Measurements from ENCODE around the gene UFC1.
"Not testable (repeated sequence)": the region's sequence is repeated elsewhere in the genome, so short reads cannot be mapped to it uniquely, and the experiment has no call there.

The UFC1 gene

GRCh38 chr1:161153682-161154337 is at the start of gene UFC1:
Gene UFC1, plus strand, starts transcription at chr1:161153978. Its CDS starts 20 bp downstream, at chr1:161153998.
- peak; percentile 67 for DNase-seq (ENCODE audit: low read depth)

- DNase-seq (ENCODE audit: low read depth): no peak
Measured at GRCh38 chr1:161106431-161106830, 47.3 kb upstream of the UFC1 start.

DNA sequence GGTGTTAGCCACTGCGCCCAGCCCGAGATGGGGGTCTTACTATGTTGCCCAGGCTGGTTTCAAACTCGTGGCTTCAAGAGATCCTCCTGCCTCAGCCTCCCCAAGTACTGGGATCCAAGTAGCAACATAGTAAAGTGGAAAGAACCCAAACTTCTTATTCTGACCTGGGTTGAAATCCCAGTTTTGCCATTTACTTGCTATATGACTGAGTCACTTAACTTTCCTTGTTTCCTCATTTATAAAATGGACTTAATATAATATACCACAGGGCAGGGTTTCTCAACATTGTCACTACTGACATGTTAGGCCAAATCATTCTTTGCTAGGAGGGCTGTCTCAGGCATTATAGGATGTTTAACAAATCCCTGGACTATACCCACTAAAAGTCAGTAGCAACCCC is 42.7 kb upstream of the UFC1 start:
- no peak for DNase-seq (ENCODE audit: low read depth)

- no peak for DNase-seq (ENCODE audit: low read depth)
Measured at GRCh38 chr1:161111527-161111926, 42.3 kb upstream of the UFC1 start.

DNA sequence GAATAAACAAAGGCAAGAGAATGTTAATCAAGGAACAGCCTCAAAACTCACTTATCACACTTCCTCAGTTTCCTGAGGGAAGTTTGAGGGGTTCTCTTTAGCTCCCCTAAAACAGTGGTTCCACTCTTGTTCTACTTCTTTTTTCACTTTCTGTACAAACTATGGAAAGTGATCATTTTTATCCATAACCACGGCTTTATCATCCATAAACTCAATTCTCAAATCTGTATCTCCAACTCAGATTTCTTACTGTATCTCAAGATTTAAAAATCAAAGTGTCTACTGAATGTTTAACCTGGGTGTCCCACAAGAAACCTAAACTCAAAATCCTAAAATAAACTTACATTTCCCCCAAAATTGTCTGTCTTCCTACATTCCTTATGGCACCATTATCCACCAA is 39.9 kb upstream of the UFC1 start:
- no peak for DNase-seq (ENCODE audit: low read depth)

- no peak for DNase-seq (ENCODE audit: low read depth)
Measured at GRCh38 chr1:161114556-161114955, 39.2 kb upstream of the UFC1 start.

GRCh38 chr1:161115132-161115711 is 38.6 kb upstream of the UFC1 start:
- DNase-seq (ENCODE audit: low read depth): no peak

DNA sequence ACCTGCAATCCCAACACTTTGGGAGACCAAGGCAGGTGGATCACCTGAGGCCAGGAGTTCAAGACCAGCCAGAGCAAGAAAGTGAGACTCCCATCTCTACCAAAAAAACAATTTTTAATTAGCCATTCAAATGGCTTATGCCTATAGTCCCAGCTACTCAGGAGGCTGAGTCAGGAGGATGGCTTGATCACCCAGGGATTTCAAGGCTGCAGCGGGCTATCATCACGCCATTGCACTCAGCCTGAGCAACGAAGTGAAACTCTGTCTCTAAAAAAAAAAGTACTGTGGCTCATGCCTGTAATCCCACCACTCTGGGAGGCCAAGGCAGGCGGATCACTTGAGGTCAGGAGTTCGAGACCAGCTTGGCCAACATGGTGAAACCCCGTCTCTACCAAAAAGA is 37.8 kb upstream of the UFC1 start:
- not testable (repeated sequence) for DNase-seq (ENCODE audit: low read depth)

GRCh38 chr1:161117759-161118581 is 35.8 kb upstream of the UFC1 start, which contains the start of the genes NIT1 and PFDN2:
Gene NIT1, plus strand, starts transcription at chr1:161118105. Its CDS starts 72 bp downstream, at chr1:161118177.
Gene PFDN2, minus strand, starts transcription at chr1:161118037. Its CDS starts 11 bp downstream, at chr1:161118026.
- DNase-seq (ENCODE audit: low read depth): peak; percentile 72

- no peak for DNase-seq (ENCODE audit: low read depth)
Measured at GRCh38 chr1:161119092-161119903, 34.5 kb upstream of the UFC1 start.

GRCh38 chr1:161121042-161121650 is 32.6 kb upstream of the UFC1 start:
- DNase-seq (ENCODE audit: low read depth): no peak

GRCh38 chr1:161121834-161122233 is 31.9 kb upstream of the UFC1 start:
- DNase-seq (ENCODE audit: low read depth): no peak

- DNase-seq (ENCODE audit: low read depth): no peak
Measured at GRCh38 chr1:161122967-161123366, 30.8 kb upstream of the UFC1 start.

GRCh38 chr1:161127649-161128048 is 26.1 kb upstream of the UFC1 start:
- DNase-seq (ENCODE audit: low read depth): no peak

DNA sequence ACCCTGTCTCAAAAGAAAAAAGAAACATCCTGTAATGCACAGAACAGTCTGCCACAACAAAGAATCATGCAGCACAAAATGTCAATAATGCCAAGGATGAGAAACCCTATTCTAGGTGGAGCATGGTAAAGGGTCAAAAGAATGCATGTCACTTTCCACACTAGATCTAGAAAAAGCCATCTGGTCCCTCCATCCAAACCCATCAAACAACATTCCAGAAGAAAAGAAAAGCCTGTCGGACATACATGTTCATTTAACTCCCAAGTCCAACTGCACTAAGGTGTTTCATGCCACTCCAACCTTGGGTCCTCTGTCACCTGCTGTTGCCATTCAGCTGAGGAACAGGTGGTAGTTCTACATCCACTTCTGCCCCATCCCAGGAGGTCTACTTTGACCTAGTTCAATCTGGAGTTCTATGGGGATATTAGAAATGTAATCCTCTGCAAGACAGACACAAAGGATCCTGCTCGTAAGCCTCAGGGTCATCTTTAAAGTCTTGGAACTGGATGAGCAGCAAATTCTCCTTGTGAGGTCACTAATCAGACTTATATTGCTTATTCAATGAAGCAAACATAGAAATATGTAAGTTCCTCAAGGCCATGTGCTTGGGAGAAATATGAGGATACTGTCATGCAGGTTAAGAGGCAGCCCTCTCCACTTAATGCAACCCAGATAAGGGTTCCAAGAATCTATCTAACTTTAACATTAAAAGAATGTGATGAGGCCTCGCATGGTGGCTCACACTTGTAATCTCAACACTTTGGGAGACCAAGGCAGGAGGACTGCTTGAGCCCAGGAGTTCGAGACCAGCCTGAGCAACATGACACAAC is 25.0 kb upstream of the UFC1 start:
- no peak for DNase-seq (ENCODE audit: low read depth)

- no peak for DNase-seq (ENCODE audit: low read depth)
Measured at GRCh38 chr1:161130266-161130665, 23.5 kb upstream of the UFC1 start.

DNA sequence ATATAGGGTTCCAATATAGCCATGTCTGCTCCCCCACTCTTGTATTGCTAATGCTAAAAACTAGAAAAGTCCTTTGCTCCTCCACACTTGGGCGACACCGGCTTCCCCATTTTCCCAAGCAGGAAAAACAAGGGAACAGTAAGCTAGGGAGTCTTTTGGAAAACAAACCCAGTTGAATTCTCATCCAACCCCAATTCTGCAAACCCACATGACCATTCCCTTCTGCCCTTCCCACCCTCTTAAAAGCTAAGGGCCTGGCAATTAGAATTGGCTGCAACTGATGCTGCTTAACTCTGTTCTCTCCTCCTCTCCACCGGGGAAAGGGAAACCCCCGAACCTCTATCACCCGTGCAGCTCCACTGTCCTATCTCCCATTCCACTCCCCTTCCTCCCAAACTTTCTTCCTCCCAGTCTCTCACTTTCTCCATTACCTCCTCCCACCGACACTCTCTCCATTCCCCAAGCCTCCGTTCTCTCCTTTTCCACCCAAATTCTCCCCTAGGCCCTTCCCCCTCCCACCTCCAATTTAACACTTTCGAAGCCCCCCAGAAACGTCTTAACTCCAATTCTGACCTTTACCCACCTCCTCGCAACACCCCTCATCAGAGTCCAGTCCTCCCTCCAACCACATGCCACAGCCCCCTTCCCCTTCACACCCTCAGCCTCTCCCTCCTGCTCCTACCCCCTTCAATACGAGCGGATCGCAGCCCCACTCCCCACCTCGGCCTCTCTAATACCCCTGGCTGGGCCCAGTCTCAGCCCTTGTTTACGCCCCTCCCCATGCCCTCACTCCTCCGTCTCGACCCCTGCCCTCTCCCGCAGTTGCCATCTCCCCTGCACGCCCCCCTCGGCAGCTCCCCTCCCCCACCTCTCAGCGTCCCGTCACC is 22.0 kb upstream of the UFC1 start:
- DNase-seq (ENCODE audit: low read depth): no peak

GRCh38 chr1:161132410-161133219 is 21.2 kb upstream of the UFC1 start, which contains the start of gene DEDD:
Gene DEDD, minus strand, starts transcription at chr1:161132667. Its CDS starts 8,205 bp downstream, at chr1:161124462.
- peak; percentile 78 for DNase-seq (ENCODE audit: low read depth)

Data from stimulated activated CD8-positive, alpha-beta memory T cell treated with anti-CD3 and anti-CD28 coated beads, Interleukin-12 subunit alpha, Interleukin-12 subunit beta, amount 100 ng/mL, for 1 hour (primary cell).